M059J (cell line): ENCODE measurements around the gene GALNT16. TPM values are rescaled to one million over a fixed set of nuclear protein-coding genes. Genes with fewer than 3 reads are reported as not detected.

Experiments
- DNase-seq: peaks from one replicate; pipeline ENCODE4 v3.0.0-alpha.2; 2012; ENCODE audit warnings: low read depth
- total RNA-seq: library from RNA; depleted of rRNA; stranded (reverse); fragments of >200 nt; shearing (Covaris generic); gene quantifications from 2 replicates; pipeline ENCODE4 v1.2.3, GENCODE V29; 2014

The GALNT16 gene
- total RNA-seq, 1 experiment from 2014 or later, result 0.30 TPM

DNA sequence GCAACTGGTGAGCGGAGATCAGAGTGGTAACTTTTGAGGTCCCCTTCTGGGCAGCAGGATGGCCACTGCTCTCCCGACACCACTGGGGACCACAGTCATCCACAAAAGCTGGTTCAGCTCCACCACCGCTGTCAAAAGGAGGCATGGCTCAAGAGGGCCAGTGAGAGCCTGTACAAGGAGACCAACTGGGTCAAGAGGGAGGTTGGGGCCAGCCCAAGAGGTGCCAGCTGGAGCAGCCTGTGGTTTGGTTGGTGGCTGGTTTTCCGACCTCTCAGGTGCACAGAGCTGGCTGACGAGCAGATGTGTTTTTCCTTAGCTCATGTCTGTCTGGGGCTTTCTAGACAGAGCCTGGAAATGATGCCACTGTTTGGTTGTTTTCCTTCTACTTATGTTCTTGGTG, 78.0 kb downstream of the GALNT16 start:
- DNase-seq, result no peak

DNA sequence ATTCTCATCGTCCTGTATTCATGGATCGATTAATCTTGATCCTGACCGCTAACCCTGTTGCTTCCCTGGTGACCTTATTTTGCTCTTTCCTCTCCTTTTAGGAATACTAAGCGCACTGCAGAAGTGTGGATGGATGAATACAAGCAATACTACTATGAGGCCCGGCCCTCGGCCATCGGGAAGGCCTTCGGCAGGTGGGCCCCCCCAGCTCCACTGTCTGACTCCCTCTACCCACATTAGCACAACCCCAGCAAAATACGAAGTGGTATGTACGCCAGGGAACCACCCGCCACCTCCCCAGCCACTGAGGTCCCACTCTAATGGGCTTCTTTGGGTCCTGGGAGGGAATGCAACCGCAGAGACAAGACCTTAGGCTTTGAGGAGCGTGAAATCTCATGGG, 79.5 kb downstream of the GALNT16 start:
- DNase-seq, result no peak

DNA sequence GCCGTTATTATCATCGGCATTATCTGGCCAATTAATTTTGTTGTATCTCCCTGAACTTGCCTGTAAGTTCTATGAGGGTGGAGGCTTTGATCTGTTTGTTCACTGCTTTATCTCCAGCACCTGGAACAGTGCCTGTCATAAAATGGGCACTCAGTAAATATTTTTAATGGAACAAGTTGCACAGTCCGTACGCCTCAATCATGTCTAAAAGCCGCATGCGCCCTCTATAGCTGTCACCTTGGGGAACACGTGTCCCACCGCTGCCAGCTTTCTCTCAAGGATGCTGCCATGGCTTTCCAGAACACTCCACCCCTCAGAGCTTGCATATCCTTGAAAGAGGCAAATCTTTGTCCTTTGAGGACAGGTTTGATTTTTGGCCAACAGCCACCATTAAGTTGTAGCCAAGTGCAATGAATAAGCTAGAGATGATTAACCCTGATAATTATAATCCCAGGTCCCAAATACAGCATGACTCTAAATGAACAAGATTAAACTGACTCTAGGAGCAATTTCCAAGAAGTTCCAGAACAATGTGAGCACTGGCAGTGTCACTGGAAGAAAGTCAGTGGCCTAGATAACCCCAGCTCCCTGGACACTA, 83.1 kb downstream of the GALNT16 start:
- DNase-seq, result no peak

DNA sequence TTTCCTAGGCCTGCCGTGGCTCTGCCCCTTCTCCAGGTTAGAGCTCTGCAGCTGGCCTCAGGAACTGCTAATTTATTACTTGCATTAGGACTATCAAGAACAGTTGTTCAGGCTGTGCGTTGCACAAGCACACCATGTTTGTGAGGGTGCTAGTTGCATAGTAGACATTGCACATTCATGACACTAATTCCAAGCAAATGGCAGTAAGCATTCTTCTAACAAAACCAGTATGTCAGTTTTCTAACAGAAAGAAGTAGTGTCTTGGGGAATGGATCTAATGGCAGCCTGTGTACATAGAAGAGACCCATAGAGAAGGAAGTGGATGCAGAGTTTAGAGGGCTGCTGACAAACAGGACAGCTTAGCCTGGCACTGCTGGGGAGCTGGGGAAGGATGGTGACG, 84.2 kb downstream of the GALNT16 start:
- DNase-seq, result no peak

DNA sequence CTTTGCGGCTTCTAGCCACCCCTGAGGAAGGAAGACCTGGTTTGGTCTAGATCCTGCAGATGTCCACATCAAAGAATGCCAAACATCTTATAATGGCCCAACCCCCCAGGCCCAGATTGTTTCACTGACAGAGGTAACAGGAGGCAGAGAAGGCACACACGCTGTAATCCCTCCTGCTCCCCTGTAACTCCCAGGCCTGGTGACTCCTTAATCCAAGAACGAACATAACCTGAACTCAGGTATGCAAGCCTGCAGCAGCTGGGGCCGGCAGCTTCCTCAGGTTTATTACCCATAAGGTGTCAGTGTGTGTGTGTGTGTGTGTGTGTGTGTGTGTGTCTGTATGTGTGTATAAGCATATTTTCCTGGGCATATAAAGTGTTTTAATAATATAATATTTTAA, 85.4 kb downstream of the GALNT16 start:
- DNase-seq, result no peak

DNA sequence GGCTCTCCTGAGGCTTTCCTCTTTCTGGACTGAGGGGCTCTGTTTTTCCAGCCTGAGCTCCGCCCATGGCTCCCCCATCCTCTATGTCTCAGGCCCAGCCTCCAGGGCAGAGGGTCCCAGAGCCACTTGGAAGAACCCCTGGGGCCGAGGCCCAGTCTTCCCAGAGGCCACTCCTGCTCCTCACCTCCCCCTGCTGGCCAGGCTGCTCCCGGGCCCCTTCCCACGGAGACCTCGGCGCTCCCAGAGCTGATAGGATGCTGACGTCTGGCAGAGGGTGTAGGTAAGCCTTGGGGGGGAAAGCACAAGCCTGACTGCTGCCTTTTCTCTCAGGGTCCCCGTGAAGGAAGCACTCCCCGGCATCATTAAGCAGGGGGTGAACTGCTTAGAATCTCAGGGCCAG, 86.8 kb downstream of the GALNT16 start:
- no peak for DNase-seq

DNA sequence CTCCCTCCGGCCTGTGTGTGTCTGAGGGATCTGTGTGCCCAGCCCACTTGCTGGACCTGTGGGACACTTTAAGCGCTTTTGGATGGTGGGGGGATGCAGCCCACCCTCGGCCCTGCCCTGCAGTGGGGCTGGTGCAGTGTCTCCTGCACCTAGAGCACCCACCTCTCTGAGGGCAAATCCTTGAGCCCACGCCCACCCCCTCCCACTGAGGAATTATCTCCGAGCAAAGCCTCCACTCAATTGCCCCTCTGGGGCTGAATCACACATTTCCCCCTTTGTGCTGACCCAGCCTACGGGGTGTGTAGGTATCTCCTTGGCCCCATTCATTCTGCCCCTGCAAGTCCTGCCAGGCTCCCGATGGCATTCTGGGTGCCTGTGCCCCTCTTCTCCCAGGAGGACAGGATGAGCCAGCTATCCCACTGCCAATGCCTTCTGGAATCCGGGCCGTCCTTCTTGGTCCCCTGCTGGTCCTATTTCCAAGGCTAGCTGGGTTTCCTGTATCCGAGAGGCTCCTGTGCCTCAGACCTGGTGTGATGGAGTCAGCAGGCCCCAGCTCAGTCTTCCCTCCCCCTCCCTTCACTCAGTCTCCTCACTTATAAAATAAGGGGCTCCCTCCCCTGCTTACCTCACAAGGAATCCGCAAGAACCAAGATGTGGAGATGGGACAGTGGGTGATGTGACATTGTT, 89.3 kb downstream of the GALNT16 start:
- no peak for DNase-seq

DNA sequence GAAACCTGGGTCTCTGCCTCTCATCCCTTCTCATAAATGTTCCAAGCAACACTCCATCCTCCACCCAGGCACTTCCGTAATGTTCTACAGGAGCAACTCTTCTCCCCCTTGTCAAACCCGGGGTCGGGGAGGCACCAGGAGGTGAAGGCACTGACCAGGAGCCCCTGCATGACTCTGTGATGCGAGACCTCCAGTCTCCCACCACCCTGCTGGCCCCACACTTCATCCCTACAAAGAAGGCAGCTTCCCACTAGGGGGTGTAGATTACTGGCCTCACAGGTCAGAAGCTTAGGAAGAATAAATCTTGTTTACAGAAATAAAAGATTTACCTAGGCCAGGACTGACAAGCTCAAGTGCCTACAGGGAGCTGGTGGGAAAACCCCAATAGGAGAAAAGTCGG, 90.9 kb downstream of the GALNT16 start:
- no peak for DNase-seq

DNA sequence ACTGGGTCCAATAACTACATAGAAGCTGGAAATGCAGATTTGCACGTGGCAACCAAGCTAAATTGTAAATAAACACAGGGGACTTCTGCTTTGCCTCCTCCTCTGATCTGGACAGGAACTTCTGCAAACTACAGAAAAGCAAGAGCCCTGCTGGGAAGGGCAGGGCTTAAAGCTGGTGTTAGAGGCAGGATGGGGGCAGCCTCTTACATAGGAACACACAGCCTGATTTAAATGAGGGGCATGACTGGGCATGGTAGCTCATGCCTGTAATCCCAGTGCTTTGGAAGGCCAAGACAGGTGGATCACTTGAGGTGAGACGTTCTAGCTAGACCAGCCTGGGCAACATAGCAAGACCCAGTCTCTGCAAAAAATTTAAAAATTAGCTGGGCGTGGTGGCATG, 91.4 kb downstream of the GALNT16 start:
- no peak for DNase-seq

DNA sequence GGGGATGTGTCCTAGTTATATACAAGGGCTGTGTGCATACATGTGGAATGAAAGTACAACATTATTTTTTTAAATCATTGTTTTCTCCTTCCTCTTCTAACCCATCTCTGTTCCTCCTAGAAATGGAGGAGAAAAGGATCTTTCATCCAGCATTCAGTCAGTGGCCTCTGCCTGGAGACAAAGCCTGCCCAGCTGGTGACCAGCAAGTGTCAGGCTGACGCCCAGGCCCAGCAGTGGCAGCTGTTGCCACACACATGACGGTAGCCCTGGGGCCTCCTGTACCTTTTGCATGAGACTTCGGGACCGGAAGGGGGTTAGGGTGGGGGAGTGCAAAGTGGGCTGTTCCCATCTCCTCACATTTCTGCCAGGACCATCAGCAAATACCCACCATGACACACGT, 92.0 kb downstream of the GALNT16 start:
- no peak for DNase-seq

DNA sequence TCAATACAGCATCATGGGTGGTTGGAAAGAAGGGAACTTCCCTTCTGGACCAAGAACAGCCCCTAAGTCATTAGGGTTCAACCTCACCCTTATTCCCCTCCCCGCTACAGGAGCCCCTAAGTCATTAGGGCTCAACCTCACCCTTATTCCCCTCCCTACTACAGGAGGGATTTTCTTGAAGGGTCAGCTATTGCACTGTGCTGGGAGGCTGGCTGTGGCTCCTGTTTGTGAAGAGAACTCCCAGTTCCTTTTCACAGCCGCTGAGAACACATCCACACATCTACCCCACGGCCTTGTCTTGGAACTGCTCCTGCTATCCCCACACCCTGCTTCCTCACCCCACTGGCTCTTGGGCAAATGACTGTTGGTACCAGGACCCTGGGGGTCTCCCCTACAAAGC, 93.2 kb downstream of the GALNT16 start:
- DNase-seq, result no peak

DNA sequence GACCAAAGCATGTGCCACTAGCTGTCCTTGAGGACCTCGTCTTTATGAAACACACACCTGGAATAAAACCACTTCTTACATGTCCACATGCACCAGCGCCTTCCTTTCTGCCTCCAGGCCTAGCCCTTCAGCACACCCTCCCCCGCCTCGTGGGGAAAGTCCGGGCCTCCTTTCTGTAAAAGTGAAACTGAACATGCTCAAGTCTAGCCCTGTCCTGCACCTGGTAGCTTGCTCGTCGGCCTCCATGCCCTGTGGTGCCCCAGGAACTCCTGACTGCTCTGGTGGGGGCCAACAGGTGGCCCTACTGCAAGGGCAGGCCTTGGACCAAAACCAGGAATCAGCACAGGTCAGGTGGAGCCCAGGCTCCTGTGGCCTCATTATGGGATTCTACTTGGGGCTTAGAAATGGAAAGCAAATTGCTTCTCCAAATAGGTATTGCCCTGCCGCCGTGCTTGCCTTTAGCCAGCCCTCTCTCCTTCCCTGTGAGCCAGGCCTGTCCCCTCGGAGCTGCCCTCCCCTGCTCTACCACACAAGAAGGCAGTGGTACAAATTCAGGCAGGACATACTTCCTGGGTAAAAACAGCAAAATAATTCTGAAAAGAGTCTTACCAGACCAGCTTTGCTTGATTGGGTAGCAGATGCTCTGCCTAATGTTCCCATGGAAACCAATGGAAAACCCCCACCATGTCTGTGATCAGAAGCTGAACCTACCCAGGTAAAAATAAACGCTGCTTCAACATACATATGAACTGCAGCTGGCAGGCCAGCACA, 94.6 kb downstream of the GALNT16 start:
- no peak for DNase-seq

DNA sequence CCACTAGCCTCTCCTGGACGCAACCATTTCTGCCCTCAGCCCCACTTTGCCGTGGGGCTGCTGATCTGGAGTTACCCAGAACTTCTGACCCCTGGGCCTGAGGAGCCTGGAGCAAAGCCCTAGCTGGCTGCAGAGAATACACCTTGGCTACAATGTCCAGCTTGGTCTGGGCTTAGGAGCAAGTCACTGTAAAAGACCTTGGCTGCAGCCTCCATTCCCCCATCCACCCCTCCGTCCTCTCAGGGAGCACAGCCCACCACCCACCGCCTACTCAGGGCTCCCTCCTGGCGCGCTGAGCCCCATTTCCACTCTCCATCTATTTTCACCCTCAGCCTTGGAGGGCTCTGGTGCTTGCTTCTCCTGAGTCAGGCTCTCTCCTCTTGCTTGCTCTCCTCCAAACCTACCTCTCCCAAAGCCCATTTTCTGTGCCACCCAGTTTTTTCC, 95.2 kb downstream of the GALNT16 start:
- no peak for DNase-seq

DNA sequence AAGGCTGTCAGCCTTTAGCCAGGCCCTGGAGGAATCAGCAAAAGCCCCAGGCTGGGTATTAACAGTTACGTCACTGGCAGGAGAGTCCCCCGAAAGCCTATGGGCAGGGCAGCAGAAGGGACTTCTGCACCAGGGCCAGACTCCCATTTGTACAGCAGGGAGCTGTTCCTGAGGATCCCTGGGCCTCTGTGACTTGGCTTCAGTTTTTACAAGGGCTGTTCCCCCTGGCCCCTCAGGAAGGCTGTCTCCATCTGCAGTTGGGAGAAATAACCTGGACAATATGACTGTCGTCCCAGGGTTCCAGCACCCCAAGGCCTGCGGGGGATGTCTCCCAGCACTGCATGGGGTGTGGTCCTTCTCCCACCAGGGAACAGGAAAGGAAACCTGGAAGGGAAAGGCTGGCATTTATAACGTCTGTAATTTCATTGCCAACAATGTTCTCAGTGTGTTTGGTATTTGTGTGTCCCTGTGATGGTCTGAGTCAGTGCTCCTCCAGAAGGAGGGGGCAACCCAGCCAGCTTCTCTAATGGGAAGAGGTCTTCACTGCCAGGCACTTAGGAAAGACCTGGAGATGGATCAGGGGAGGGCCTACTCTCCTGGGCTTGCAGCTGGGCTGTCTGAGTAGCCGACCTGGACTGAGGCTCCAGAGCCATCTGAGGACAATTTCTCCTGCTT, 95.8 kb downstream of the GALNT16 start:
- DNase-seq, result peak; percentile 34

DNA sequence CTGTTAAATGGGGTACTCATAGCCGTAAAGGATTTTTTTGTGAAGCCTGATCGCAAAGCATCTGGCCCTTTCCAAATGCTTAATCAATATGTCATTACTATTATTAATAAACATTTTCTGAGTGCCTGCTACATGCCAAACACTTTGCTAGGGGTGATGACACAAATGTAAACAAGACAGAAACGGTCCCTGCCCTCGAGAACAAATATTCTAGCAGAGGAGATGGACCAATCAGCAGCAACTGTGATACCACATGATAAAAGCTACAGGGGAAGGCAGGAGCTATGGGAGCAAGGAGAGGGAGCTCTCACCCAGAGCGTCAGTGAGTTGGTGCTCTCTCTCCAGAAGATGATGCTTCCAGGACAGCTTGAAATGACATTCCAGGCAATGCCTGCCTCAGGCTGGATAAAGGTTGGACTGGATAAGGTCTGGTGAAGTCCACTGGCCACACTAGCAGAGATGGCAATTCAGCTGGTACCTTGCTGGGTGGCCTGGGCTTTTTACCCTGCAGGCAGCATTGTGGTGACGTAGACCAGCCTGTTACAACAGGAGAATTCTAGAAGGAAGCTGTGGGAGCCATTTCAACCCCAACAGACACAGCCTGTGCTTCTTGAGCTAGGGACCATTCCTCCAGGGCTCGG, 97.1 kb downstream of the GALNT16 start:
- DNase-seq, result no peak

DNA sequence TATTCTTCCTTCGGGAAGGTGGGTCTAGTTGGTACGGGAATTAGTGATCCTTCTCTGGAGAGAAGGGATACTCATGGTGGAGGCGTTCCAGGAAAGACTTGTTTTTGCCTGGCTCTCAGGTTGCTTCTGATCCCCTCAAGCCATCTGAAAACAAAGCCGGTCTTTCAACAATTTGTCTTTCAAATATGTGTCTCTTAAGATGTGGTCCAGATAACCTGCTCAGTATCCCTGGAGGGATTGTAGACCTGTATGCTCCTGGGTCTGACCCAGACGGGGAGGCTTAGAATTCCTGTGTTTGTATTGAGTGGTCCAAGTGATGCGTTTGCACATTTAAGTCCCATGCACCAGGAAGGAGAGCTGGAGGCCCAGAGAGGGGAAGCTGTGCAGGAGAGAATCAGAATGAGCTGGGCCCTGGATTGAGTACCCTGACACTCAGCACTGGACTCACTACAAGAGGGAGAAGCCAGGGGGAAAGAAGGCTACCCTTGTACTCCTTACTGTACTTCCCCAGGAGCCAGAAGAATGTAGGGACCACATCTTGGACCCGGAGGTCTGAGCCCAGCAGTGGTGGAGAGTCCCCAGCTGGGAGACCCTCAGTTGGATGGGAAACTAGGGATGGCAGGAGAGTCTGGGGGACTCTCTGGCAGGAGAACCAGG, 97.7 kb downstream of the GALNT16 start:
- no peak for DNase-seq

DNA sequence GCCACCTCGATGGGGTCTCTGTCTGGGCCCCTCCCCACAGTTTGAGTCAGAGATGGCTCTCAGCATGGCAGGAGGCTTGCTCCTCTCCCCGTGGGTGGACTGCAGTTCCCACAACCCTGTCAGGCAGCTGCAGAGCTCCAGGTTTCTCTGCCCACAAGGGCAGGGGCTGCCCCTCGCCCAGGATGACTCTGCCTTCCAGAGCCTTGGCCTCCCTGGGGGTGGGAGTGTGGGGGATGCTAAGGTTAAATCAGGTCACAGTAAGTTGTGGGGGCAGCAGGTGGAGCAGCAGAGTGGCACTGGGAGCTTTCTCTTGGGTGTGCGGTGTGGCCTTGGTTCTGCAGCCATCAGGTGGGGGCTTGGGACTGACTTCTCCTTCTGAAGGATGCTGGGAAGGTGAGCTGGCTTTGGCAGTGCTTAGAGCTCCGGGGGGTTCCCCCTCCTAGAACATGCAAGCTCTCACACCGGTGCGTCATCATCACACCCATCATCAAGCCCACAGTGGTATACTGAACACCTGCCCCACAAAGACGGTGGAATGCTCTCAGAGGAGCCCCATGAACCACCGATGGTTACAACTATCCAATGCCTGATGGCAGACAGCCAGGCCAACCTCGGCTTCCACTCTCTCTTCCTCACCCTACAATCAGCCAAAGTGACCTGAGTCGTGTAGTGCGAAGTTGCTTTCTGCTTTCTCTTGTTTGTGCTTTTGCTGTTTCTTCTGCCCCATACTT, 98.4 kb downstream of the GALNT16 start:
- DNase-seq, result peak; percentile 7

DNA sequence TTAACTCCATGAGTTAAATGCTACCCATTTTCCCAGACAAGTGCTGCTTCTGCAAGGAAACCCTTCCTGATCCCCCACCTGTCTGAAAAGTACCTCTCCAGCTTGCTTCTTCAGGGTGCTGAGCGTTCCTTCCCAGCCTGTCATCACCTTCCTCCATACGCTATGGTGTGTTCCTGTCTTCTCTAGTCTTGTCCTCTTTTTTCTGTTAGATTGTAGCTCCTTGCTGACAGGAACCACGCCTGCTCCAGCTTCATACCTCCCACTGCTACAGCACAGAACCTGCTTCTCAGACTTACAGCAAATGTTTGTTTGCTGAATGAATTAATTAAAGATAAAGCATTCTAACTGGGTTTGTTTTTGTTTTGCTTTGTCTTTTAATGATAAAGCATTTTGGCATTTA, 99.0 kb downstream of the GALNT16 start:
- no peak for DNase-seq

DNA sequence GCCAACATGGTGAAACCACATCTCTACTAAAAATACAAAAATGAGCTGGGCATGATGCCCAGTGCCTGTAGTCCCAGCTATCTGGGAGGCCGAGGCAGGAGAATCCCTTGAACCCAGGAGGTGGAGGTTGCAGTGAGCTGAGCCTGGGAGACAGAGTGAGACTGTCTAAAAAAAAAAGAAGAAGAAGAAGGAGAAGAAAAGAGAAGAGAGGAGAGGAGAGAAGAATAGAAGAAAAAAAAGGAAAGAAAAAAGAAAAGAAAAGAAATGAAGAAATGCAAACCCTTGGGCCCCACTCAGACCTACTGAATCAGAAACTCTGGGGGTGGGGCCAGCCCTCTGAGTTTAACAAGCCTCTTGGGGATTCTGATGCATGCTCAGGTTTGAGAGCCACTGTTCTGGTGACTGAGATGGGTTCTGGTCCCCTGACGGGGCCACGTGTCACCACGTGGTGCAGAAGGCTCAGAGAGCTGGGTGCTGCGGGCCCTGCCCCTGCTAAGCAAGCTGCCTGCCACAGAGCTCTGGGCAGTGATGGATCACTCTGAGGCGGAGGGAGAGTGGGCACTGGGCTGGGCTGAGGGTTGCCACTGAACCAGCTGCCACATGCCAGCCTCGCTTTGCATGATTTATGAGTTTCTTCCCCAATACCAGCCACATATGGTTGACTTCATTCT, 100.6 kb downstream of the GALNT16 start:
- DNase-seq, result no peak

DNA sequence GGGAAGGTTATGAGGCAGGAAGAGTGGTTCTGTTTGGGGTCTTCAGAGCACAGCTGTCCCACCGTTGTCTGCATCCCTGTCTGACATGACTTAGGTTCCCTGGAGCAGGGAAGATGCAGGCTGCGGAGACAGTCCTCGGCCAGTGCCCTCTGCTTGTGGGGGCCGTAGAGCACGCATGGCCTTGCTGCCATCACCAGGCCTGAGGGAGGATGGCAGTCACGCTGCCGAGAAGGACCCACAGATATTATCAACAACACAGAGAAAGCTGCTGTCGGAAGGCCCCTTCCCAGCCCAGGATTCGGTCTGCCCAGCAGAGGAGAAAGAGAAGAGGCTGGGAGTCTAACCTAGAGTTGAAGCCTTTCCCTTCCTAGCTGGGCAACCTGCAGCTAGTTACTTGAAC, 103.1 kb downstream of the GALNT16 start:
- no peak for DNase-seq
